Measurements from ENCODE around the gene ZNF324.

DNA sequence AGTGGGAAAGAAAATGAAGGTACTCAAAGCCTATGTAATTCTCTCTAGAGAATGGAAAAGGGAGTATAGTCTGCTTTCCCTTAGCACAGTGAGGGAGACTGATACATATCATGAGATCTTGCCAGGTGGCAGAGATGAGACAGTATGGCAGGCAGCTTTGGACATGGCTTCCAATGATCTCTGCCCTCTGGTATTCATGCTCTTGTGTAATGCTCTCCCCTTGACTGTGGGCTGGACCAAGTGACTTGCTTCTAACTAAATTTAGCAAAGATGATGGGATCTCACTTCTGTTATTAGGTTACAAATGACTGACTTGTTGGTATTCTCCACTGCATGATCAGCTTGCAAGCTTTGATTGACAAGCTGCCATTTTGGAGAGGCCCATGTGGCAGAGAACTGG is 37.1 kb upstream of the ZNF324 start:
- TF ChIP-seq, protein P1, sequence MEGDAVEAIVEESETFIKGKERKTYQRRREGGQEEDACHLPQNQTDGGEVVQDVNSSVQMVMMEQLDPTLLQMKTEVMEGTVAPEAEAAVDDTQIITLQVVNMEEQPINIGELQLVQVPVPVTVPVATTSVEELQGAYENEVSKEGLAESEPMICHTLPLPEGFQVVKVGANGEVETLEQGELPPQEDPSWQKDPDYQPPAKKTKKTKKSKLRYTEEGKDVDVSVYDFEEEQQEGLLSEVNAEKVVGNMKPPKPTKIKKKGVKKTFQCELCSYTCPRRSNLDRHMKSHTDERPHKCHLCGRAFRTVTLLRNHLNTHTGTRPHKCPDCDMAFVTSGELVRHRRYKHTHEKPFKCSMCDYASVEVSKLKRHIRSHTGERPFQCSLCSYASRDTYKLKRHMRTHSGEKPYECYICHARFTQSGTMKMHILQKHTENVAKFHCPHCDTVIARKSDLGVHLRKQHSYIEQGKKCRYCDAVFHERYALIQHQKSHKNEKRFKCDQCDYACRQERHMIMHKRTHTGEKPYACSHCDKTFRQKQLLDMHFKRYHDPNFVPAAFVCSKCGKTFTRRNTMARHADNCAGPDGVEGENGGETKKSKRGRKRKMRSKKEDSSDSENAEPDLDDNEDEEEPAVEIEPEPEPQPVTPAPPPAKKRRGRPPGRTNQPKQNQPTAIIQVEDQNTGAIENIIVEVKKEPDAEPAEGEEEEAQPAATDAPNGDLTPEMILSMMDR (IDR thresholded peaks at IDR 0.05; ENCODE audit: insufficient read depth, low read depth, low read length): no peak
- no peak for TF ChIP-seq EZH2 (IDR thresholded peaks at IDR 0.05; ENCODE audit: insufficient read depth, low read length)
